CD4-positive, alpha-beta memory T cell (primary cell): ENCODE measurements around the gene GRWD1. TPM values are rescaled to one million over a fixed set of nuclear protein-coding genes. Genes with fewer than 3 reads are reported as not detected.
A peak's percentile ranks its signal among the peaks of the same experiment; 100 is the strongest.

Source experiments
- CTCF ChIA-PET: fragments of 350-600 bp; sonication (Branson Sonifier 250); formaldehyde crosslinking; loops from one replicate; lab custom pipeline; 2021; ENCODE audit warnings: inconsistent platforms; ENCODE audit not compliant: partially characterized antibody; lab: Charles Lee
- POLR2A ChIA-PET: fragments of 350-600 bp; sonication (Branson Sonifier 250); formaldehyde crosslinking; loops from one replicate; lab custom pipeline; 2021; ENCODE audit not compliant: partially characterized antibody; lab: Charles Lee
- DNase-seq, 5 donors: peaks; one replicate each; pipeline versions ENCODE4 v3.0.0 to v3.0.0-alpha.2; 2020 to 2022; ENCODE audit warnings: mixed read lengths in 1 of 5
- H3K27ac ChIP-seq: one replicate; pipeline ENCODE4 v1.7.0; 2013; ENCODE audit warnings: low read depth, low read length
- H3K27me3 ChIP-seq: 2 replicates; pipeline ENCODE4 v1.7.0; 2013; ENCODE audit warnings: mild to moderate bottlenecking, low read length, moderate library complexity; ENCODE audit not compliant: insufficient read depth
- H3K36me3 ChIP-seq: 2 replicates; pipeline ENCODE4 v1.7.0; 2013; ENCODE audit warnings: mild to moderate bottlenecking, low read length, moderate library complexity; ENCODE audit not compliant: insufficient read depth
- H3K4me1 ChIP-seq: 2 replicates; pipeline ENCODE4 v1.7.0; 2013; ENCODE audit warnings: mild to moderate bottlenecking, low read length, moderate library complexity; ENCODE audit not compliant: insufficient read depth
- H3K4me3 ChIP-seq, 2 donors: one replicate each; pipeline ENCODE4 v1.7.0; 2013; ENCODE audit warnings: low read length in 2 of 2, mild to moderate bottlenecking in 1 of 2
- H3K9me3 ChIP-seq, 2 donors: one replicate each; pipeline ENCODE4 v1.7.0; 2013; ENCODE audit warnings: low read length in 2 of 2, control low read depth in 1 of 2; ENCODE audit not compliant: control insufficient read depth in 1 of 2
- H3K27ac Mint-ChIP-seq, 7 donors: one replicate each; pipeline ENCODE4 v1.8.0; 2020 to 2021; ENCODE audit warnings: mixed read lengths in 7 of 7, mild to moderate bottlenecking in 6 of 7, inconsistent platforms in 3 of 7, moderate library complexity in 3 of 7
- H3K27me3 Mint-ChIP-seq, 2 donors: one replicate each; pipeline ENCODE4 v1.8.0; 2020 to 2021; ENCODE audit warnings: mixed read lengths in 2 of 2
- H3K36me3 Mint-ChIP-seq, 2 donors: one replicate each; pipeline ENCODE4 v1.8.0; 2020 to 2021; ENCODE audit warnings: mixed read lengths in 2 of 2, inconsistent platforms in 1 of 2, mild to moderate bottlenecking in 1 of 2
- H3K4me1 Mint-ChIP-seq, 4 donors: one replicate each; pipeline ENCODE4 v1.8.0; 2020 to 2021; ENCODE audit warnings: mixed read lengths in 4 of 4, mild to moderate bottlenecking in 1 of 4
- H3K4me3 Mint-ChIP-seq, 8 donors: one replicate each; pipeline ENCODE4 v1.8.0; 2020 to 2021; ENCODE audit warnings: mixed read lengths in 8 of 8, mild to moderate bottlenecking in 7 of 8, moderate library complexity in 6 of 8, inconsistent platforms in 3 of 8
- H3K9me3 Mint-ChIP-seq, 8 donors: one replicate each; pipeline ENCODE4 v1.8.0; 2020 to 2021; ENCODE audit warnings: mixed read lengths in 8 of 8, mild to moderate bottlenecking in 5 of 8, inconsistent platforms in 3 of 8, moderate library complexity in 1 of 8
- intact Hi-C: fragments of 100-400 bp; cut with micrococcal nuclease; formaldehyde crosslinking; loops from one replicate; pipeline ENCODE4 v1.15.1; 2023
- polyA plus RNA-seq, 2 donors: library from polyadenylated mRNA; unstranded; fragments of 300-500 nt; fragmentation: Illumina TruSeq; gene quantifications; one replicate each; pipeline ENCODE4 v1.2.3, GENCODE V29; 2021
- total RNA-seq, 2 experiments: library from RNA; stranded (reverse); gene quantifications; one replicate each; pipeline ENCODE4 v1.2.3, GENCODE V29; 2021

Gene GRWD1
- total and polyA plus RNA-seq, 4 experiments from 2014 or later = 36.2 to 52.8 (median 41.7) TPM

- intact Hi-C loops = no loop called here
- ChIA-PET CTCF (no interaction called here), POLR2A (no interaction called here)
- Mint-ChIP-seq H3K27ac (no peak overlapping the region), H3K27me3 (peaks cover 2% of the 10 kb centered on the region in 2 donors), H3K9me3 (no peaks in the 10 kb centered on the region), H3K36me3 (no peaks in the 10 kb centered on the region), H3K4me3 (no peak overlapping the region), H3K4me1 (peaks cover 6 to 18% (median 15%) of the 10 kb centered on the region in 4 donors)
- Histone ChIP-seq H3K27me3 (no peaks in the 10 kb centered on the region), H3K4me3 (no peak overlapping the region), H3K9me3 (no peaks in the 10 kb centered on the region), H3K27ac (no peak overlapping the region), H3K36me3 (no peaks in the 10 kb centered on the region), H3K4me1 (peaks cover 4% of the 10 kb centered on the region)
- DNase-seq = no peak
Observed at GRCh38 chr19:48421548-48421947, 24.2 kb upstream of the GRWD1 start.

GRCh38 chr19:48424694-48425219, 21.0 kb upstream of the GRWD1 start:
- Histone ChIP-seq H3K9me3 (no peaks in the 10 kb centered on the region), H3K4me1 (no peaks in the 10 kb centered on the region), H3K36me3 (no peaks in the 10 kb centered on the region), H3K27me3 (no peaks in the 10 kb centered on the region), H3K27ac (no peak overlapping the region), H3K4me3 (no peak overlapping the region)
- H3K9me3 Mint-ChIP-seq = no peaks in the 10 kb centered on the region
- H3K27me3 Mint-ChIP-seq = peaks cover 0 to 2% of the 10 kb centered on the region in 2 donors
- peaks cover 0 to 5% (median 3%) of the 10 kb centered on the region in 4 donors for H3K4me1 Mint-ChIP-seq
- no peak overlapping the region for H3K4me3 Mint-ChIP-seq
- DNase-seq = no peak
- intact Hi-C loops = no loop called here
- no peak overlapping the region for H3K27ac Mint-ChIP-seq
- POLR2A ChIA-PET = no interaction called here
- no peaks in the 10 kb centered on the region for H3K36me3 Mint-ChIP-seq
- CTCF ChIA-PET = interaction anchor here (0.7 kb wide), 1 partner anchor 145 kb away, joined by 3 read pairs; no protein-coding TSS in a partner anchor

DNA sequence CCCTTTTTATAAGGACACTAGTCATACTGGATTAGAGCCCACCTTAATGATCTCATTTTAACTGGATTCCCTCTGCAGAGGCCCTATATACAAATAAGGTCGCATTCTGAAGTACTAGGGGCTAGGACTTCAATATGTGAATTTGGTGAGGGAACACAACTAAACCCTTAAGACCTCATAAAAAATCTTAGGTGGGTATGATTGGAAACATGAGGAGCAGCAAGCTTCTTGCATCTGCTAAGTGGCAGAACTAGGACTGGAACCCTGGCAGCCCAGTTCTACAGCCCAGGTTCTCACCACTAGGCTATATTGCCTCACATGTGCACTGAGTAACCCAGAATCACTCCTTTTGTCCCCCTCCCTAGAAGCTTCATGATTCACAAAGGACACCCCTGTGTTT, 17.1 kb upstream of the GRWD1 start:
- CTCF ChIA-PET = interaction anchor here (1.2 kb wide), 1 partner anchor 121 kb away, joined by 4 read pairs; no protein-coding TSS in a partner anchor
- Histone ChIP-seq H3K4me1 (no peaks in the 10 kb centered on the region), H3K27me3 (no peaks in the 10 kb centered on the region), H3K4me3 (no peak overlapping the region), H3K9me3 (no peaks in the 10 kb centered on the region), H3K36me3 (no peaks in the 10 kb centered on the region), H3K27ac (no peak overlapping the region)
- POLR2A ChIA-PET = no interaction called here
- intact Hi-C loops = no loop called here
- no peak overlapping the region for H3K4me3 Mint-ChIP-seq
- H3K27ac Mint-ChIP-seq = no peak overlapping the region
- H3K9me3 Mint-ChIP-seq = peaks cover 0 to 3% (median 0%) of the 10 kb centered on the region in 8 donors
- H3K27me3 Mint-ChIP-seq = peaks cover 0 to 3% of the 10 kb centered on the region in 2 donors
- H3K36me3 Mint-ChIP-seq = no peaks in the 10 kb centered on the region
- peaks cover 0 to 5% (median 3%) of the 10 kb centered on the region in 4 donors for H3K4me1 Mint-ChIP-seq
- no peak for DNase-seq

DNA sequence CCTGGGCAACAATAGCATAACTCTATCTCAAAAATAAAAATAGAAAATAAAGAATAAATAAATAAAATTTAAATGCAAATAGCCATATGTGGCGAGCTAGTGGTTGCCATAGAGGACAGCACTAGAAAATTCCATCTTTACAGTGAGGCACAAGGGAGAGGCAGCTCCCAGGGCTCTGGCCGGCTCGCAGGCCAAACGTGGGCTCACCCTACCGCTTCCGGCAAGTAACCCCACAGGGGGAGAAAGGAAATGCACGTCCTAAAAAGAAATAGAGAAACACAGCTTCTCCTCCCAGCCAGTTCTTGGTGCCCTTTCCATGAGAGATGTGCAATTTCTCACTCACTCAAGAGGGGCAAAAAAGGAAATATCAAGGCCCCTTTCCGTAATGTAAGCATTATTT, 12.4 kb upstream of the GRWD1 start:
- Mint-ChIP-seq H3K9me3 (peaks cover 0 to 3% (median 0%) of the 10 kb centered on the region in 8 donors), H3K4me3 (no peak overlapping the region), H3K27me3 (peaks cover 16 to 17% of the 10 kb centered on the region in 2 donors), H3K36me3 (no peaks in the 10 kb centered on the region), H3K4me1 (no peaks in the 10 kb centered on the region), H3K27ac (no peak overlapping the region)
- Histone ChIP-seq H3K4me1 (no peaks in the 10 kb centered on the region), H3K4me3 (no peak overlapping the region), H3K27me3 (no peaks in the 10 kb centered on the region), H3K9me3 (no peaks in the 10 kb centered on the region), H3K27ac (no peak overlapping the region), H3K36me3 (no peaks in the 10 kb centered on the region)
- ChIA-PET POLR2A (no interaction called here), CTCF (no interaction called here)
- intact Hi-C loops = no loop called here
- no peak for DNase-seq

- peaks cover 0 to 4% (median 0%) of the 10 kb centered on the region in 4 donors for H3K4me1 Mint-ChIP-seq
- no peak overlapping the region for H3K4me3 Mint-ChIP-seq
- Histone ChIP-seq H3K27ac (no peak overlapping the region), H3K36me3 (no peaks in the 10 kb centered on the region), H3K9me3 (no peaks in the 10 kb centered on the region), H3K27me3 (peaks cover 4% of the 10 kb centered on the region), H3K4me3 (no peak overlapping the region), H3K4me1 (no peaks in the 10 kb centered on the region)
- H3K27ac Mint-ChIP-seq = no peak overlapping the region
- no peaks in the 10 kb centered on the region for H3K36me3 Mint-ChIP-seq
- no peaks in the 10 kb centered on the region for H3K9me3 Mint-ChIP-seq
- DNase-seq = no peak
- peaks cover 20 to 22% of the 10 kb centered on the region in 2 donors for H3K27me3 Mint-ChIP-seq
- CTCF ChIA-PET = no interaction called here
- POLR2A ChIA-PET = interaction anchor here (1.0 kb wide), 1 partner anchor 17 kb away, joined by 4 read pairs; no protein-coding TSS in a partner anchor
- intact Hi-C loops = no loop called here
Observed at GRCh38 chr19:48436586-48436985, 9.2 kb upstream of the GRWD1 start.

GRCh38 chr19:48441360-48442050, 4.3 kb upstream of the GRWD1 start:
- Histone ChIP-seq H3K27ac (no peak overlapping the region), H3K27me3 (peaks cover 4% of the 10 kb centered on the region), H3K4me1 (peaks cover 23% of the 10 kb centered on the region), H3K9me3 (no peaks in the 10 kb centered on the region), H3K4me3 (no peak overlapping the region), H3K36me3 (no peaks in the 10 kb centered on the region)
- Mint-ChIP-seq H3K27me3 (peaks cover 19 to 25% of the 10 kb centered on the region in 2 donors), H3K9me3 (peaks cover 0 to 2% (median 0%) of the 10 kb centered on the region in 8 donors), H3K4me3 (peak overlapping the region in 7 of 8 donors; percentile 6 to 72 (median 43)), H3K36me3 (peaks cover 4 to 10% of the 10 kb centered on the region in 2 donors), H3K4me1 (peaks cover 13 to 33% (median 20%) of the 10 kb centered on the region in 4 donors), H3K27ac (peak overlapping the region in 2 of 7 donors; percentile 38 to 52)
- ChIA-PET CTCF (interaction anchor here (0.6 to 0.8 kb wide), 2 partner anchors 48 to 160 kb away, joined by 3 to 4 read pairs; no protein-coding TSS in a partner anchor), POLR2A (no interaction called here)
- DNase-seq = no peak
- intact Hi-C loops = no loop called here
